PC-9 (cell line): Measurements from ENCODE around the gene TBX2. TPM values are rescaled to one million over a fixed set of nuclear protein-coding genes. Genes with fewer than 3 reads are reported as not detected.

Experiments used
- BruUV-seq: library from RNA; stranded (reverse); fragments of 400-500 nt; replicated peaks from 2 replicates; lab custom pipeline; 2021; lab: Mats Ljungman, UMichigan
- CTCF ChIA-PET: fragments of 300-600 bp; sonication (Branson Sonifier 250); formaldehyde crosslinking; loops from one replicate; lab custom pipeline; 2022; ENCODE audit warnings: antibody characterized with exemption; lab: Charles Lee
- POLR2A ChIA-PET: fragments of 300-600 bp; sonication (Branson Sonifier 250); formaldehyde crosslinking; loops from one replicate; lab custom pipeline; 2022; ENCODE audit warnings: antibody characterized with exemption; ENCODE audit not compliant: unreplicated experiment; lab: Charles Lee
- DNase-seq, 2 experiments: peaks; one replicate each; pipeline versions ENCODE4 v3.0.0 to v3.0.0-alpha.2; 2015 to 2022; ENCODE audit warnings: mixed read lengths in 1 of 2
- H2AFZ ChIP-seq: fragments of 200-600 bp; sonication (generic); 2 replicates; pipeline ENCODE4 v1.8.1; 2017; ENCODE audit warnings: antibody characterized with exemption
- H3F3A ChIP-seq: fragments of 200-600 bp; sonication (generic); 2 replicates; pipeline ENCODE4 v1.8.1; 2017; ENCODE audit warnings: antibody characterized with exemption, mild to moderate bottlenecking, low read depth; ENCODE audit not compliant: insufficient read depth
- H3K27ac ChIP-seq: fragments of 200-600 bp; sonication (generic); 2 replicates; pipeline ENCODE4 v1.6.1; 2016; ENCODE audit warnings: mixed run types
- H3K27me3 ChIP-seq: fragments of 200-600 bp; sonication (generic); 2 replicates; pipeline ENCODE4 v1.6.1; 2016; ENCODE audit warnings: low read depth, mixed run types; ENCODE audit not compliant: insufficient read depth
- H3K36me3 ChIP-seq: fragments of 200-600 bp; sonication (generic); 2 replicates; pipeline ENCODE4 v1.6.1; 2016; ENCODE audit warnings: low read depth, mixed run types
- H3K4me1 ChIP-seq: fragments of 200-600 bp; sonication (generic); replicated peaks from 2 replicates; pipeline ENCODE4 v1.6.1; 2016; ENCODE audit warnings: mixed run types; ENCODE audit not compliant: insufficient read depth
- H3K4me2 ChIP-seq: fragments of 200-600 bp; sonication (generic); 2 replicates; pipeline ENCODE4 v1.6.1; 2017; ENCODE audit warnings: mixed run types
- H3K4me3 ChIP-seq: fragments of 200-600 bp; sonication (generic); 2 replicates; pipeline ENCODE4 v1.6.1; 2016; ENCODE audit warnings: mixed run types
- H3K79me2 ChIP-seq: fragments of 200-600 bp; sonication (generic); 2 replicates; pipeline ENCODE4 v1.6.1; 2017; ENCODE audit warnings: low read depth, mixed run types
- H3K9me2 ChIP-seq: fragments of 200-600 bp; sonication (generic); 2 replicates; pipeline ENCODE4 v1.8.1; 2017; ENCODE audit warnings: mild to moderate bottlenecking; ENCODE audit not compliant: insufficient read depth
- H3K9me3 ChIP-seq: fragments of 200-600 bp; sonication (generic); 2 replicates; pipeline ENCODE4 v1.8.1; 2016; ENCODE audit warnings: low read depth; ENCODE audit not compliant: insufficient read depth
- H4K20me1 ChIP-seq: fragments of 200-600 bp; sonication (generic); 2 replicates; pipeline ENCODE4 v1.8.1; 2017; ENCODE audit not compliant: insufficient read depth
- CTCF ChIP-seq: fragments of 200-600 bp; sonication (generic); conservative IDR thresholded peaks from 2 replicates; pipeline ENCODE4 v1.6.1; 2017; ENCODE audit warnings: mixed run types, antibody characterized with exemption, mild to moderate bottlenecking, moderate library complexity
- EZH2 ChIP-seq: fragments of 200-600 bp; sonication (generic); IDR thresholded peaks from 2 replicates; pipeline ENCODE4 v1.8.0; 2017; ENCODE audit warnings: antibody characterized with exemption, low read depth
- intact Hi-C: fragments of 100-400 bp; cut with micrococcal nuclease; formaldehyde crosslinking; loops from one replicate; pipeline ENCODE4 v1.10.0; 2022; ENCODE audit not compliant: unreplicated experiment
- total RNA-seq: library from RNA; stranded (reverse); gene quantifications from 2 replicates; pipeline ENCODE4 v1.2.3, GENCODE V29; 2021

The TBX2 gene
- total RNA-seq, 1 experiment from 2014 or later, result 0.44 TPM

- H3K4me2 ChIP-seq, result no peak overlapping the region
- TF ChIP-seq CTCF, result no peak
- no peaks in the 10 kb centered on the region for H3K9me3 ChIP-seq
- no peaks in the 10 kb centered on the region for H3K36me3 ChIP-seq
- H3K27me3 ChIP-seq, result no peaks in the 10 kb centered on the region
- no peak overlapping the region for H3K27ac ChIP-seq
- H3K4me1 ChIP-seq, result no peaks in the 10 kb centered on the region
- POLR2A ChIA-PET, result no interaction called here
- no peak overlapping the region for H3K4me3 ChIP-seq
- no peaks in the 10 kb centered on the region for H3F3A ChIP-seq
- CTCF ChIA-PET, result interaction anchor here (0.5 kb wide), 1 partner anchor 723 kb away, joined by 3 read pairs; no protein-coding TSS in a partner anchor
- no peaks in the 10 kb centered on the region for H3K9me2 ChIP-seq
- intact Hi-C loops, result loop anchor here (5.0 kb wide), 1 partner anchor 665 kb away; no protein-coding TSS in a partner anchor
- no peaks in the 10 kb centered on the region for H3K79me2 ChIP-seq
- no peak for DNase-seq
- H2AFZ ChIP-seq, result no peak overlapping the region
- BruUV-seq, result no TSS peak
- H4K20me1 ChIP-seq, result no peaks in the 10 kb centered on the region; the same call in 1 of the 2 replicates
These were observed 11.9 kb upstream of the TBX2 start for GRCh38 chr17:61387511-61388305.

DNA sequence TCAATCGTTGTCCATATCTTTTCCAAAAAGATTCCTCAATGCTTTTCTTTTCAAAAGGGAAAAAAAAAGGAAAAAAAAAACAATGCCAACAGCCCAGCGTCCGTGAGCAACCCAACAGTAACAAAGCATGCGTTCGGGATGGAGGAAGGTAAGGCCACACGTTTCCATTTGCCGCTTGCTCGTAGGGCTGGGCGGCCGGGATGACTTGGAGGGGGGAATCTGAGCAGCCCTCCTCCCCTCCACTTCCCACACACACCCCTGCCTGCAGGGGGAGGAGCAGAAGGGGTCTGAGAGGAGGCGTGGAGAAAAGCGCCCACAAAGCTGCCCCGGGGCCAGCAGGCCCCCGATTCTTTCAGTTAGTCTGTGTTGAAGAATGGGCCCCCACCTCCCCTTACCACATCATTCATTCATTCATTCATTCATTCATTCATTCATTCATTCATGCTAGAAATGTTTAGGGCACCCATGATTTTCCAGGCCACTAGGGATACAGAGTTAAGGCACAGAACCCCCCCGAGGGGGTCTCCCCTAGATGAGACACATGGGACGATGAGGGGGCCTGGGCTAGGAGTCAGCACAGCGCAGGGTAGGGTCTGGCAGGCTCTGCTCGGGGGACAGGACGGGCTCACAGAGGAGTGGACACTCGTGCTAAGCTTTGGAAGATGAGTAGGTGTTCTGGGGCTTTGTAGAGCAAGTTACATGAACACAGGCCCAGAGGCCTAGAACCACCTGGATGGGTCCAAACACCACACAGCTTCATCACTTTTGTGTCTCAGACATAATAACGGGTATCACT, 10.9 kb upstream of the TBX2 start:
- no peaks in the 10 kb centered on the region for H3K27me3 ChIP-seq
- H3K79me2 ChIP-seq, result no peaks in the 10 kb centered on the region
- DNase-seq, result no peak
- H3K27ac ChIP-seq, result no peak overlapping the region
- H4K20me1 ChIP-seq, result no peaks in the 10 kb centered on the region; the same call in 1 of the 2 replicates
- H3K4me3 ChIP-seq, result no peak overlapping the region
- no peaks in the 10 kb centered on the region for H3K9me3 ChIP-seq
- no peaks in the 10 kb centered on the region for H3K36me3 ChIP-seq
- POLR2A ChIA-PET, result no interaction called here
- 0 out of 2 replicates have a peak, but pooled peaks cover 2% of the 10 kb centered on the region for H3K4me1 ChIP-seq
- H3F3A ChIP-seq, result no peaks in the 10 kb centered on the region
- CTCF ChIA-PET, result no interaction called here
- no peak overlapping the region for H3K4me2 ChIP-seq
- intact Hi-C loops, result loop anchor here (5.0 kb wide), 1 partner anchor 666 kb away; no protein-coding TSS in a partner anchor
- no peak overlapping the region for H2AFZ ChIP-seq
- no TSS peak for BruUV-seq
- H3K9me2 ChIP-seq, result no peaks in the 10 kb centered on the region
- TF ChIP-seq CTCF (no peak), EZH2 (no peak)

DNA sequence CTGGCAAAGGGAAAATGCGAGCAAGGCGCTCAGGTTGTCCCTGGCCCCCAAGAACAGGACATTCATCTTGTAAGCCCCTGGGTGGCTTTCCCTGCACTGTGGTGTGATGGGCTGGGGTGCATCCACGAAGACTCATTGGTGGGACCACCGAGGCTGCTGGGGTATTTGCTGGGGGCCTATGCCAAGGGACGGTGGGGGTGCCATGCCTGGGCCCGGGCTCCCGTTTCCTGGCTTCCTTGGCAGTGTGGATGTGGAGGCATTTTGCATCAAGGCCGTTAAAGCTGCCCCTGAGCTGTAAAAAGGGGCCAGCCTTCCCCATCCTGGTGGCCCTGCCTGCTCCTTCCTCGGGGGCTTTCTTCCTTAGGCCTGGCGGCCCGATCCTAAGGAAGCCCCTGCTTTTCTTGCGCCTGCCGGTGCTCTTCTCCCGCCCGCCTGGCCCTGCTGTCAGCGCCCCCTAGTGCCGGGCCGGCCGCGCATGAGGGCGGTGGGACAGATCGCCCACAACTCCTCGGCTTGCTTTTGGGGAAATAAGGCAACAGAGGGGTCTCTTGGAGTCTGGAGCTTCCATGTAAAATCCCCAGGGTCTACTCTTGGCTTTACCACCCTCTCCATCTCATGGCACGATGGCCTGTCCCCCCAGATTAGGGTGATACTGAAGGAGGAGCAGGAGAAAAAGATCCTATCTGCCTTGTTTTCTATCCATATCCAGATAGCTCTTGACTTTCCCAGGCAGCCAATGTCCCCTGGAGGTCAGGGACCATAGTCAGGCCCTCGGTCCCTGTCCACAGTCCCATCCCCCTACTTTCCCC, 9.8 kb upstream of the TBX2 start:
- H3K4me3 ChIP-seq, result no peak overlapping the region
- no peaks in the 10 kb centered on the region for H3K79me2 ChIP-seq
- H2AFZ ChIP-seq, result no peak overlapping the region
- no peaks in the 10 kb centered on the region for H3K36me3 ChIP-seq
- no peaks in the 10 kb centered on the region for H3K9me3 ChIP-seq
- DNase-seq, result peak in 1 of 2 experiments; percentile 51
- no peaks in the 10 kb centered on the region; the same call in 1 of the 2 replicates for H4K20me1 ChIP-seq
- H3K4me1 ChIP-seq, result 0 out of 2 replicates have a peak, but pooled peaks cover 6% of the 10 kb centered on the region
- intact Hi-C loops, result loop anchor here (1.0 to 5.0 kb wide), 2 partner anchors 389 to 668 kb away; no protein-coding TSS in a partner anchor
- POLR2A ChIA-PET, result no interaction called here
- no peaks in the 10 kb centered on the region for H3K9me2 ChIP-seq
- no TSS peak for BruUV-seq
- H3K4me2 ChIP-seq, result peak overlapping the region; percentile 23; the same call in 1 of the 2 replicates
- no peak overlapping the region for H3K27ac ChIP-seq
- CTCF ChIA-PET, result interaction anchor here (0.7 kb wide), 2 partner anchors 9 to 15 kb away, joined by 4 read pairs; no protein-coding TSS in a partner anchor
- no peaks in the 10 kb centered on the region for H3K27me3 ChIP-seq
- H3F3A ChIP-seq, result peaks cover 3% of the 10 kb centered on the region; the same call in 1 of the 2 replicates
- TF ChIP-seq EZH2, result no peak
- peak; percentile 88 for TF ChIP-seq CTCF
